PC-9 (cell line): ENCODE results near the gene LGI2.

Experiments
- CTCF ChIP-seq: fragments of 200-600 bp; sonication (generic); conservative IDR thresholded peaks from 2 replicates; pipeline ENCODE4 v1.6.1; 2017; ENCODE audit warnings: mixed run types, antibody characterized with exemption, mild to moderate bottlenecking, moderate library complexity
- EZH2 ChIP-seq: fragments of 200-600 bp; sonication (generic); IDR thresholded peaks from 2 replicates; pipeline ENCODE4 v1.8.0; 2017; ENCODE audit warnings: antibody characterized with exemption, low read depth

GRCh38 chr4:25059791-25060190 lies 29.0 kb upstream of the LGI2 start:
- TF ChIP-seq CTCF: no peak
- TF ChIP-seq EZH2: no peak
